B cell (primary cell): Measurements from ENCODE around the gene NPBWR2.
A peak's percentile ranks its signal among the peaks of the same experiment; 100 is the strongest.

Experiments used
- CTCF ChIP-seq: fragments of 200-600 bp; IDR thresholded peaks from one replicate; pipeline ENCODE4 v1.8.0; 2022; ENCODE audit warnings: antibody characterized with exemption, mild to moderate bottlenecking
- EZH2 ChIP-seq: IDR thresholded peaks from 2 replicates; pipeline ENCODE4 v1.6.1; 2012; ENCODE audit warnings: borderline replicate concordance, low read depth, mild to moderate bottlenecking, moderate library complexity, low read length; ENCODE audit not compliant: insufficient read depth, poor library complexity, severe bottlenecking

GRCh38 chr20:64083378-64083803 is 24.0 kb downstream of the NPBWR2 start:
- TF ChIP-seq EZH2 (no peak), CTCF (peak; percentile 69)
